ES-I3 (cell line): Measurements from ENCODE around the gene ZNF480.
A peak's percentile ranks its signal among the peaks of the same experiment; 100 is the strongest.
"Not testable (repeated sequence)": the region's sequence is repeated elsewhere in the genome, so short reads cannot be mapped to it uniquely, and the experiment has no call there.

Experiments used
- H3K36me3 ChIP-seq: 2 replicates; pipeline ENCODE4 v1.6.1; 2013; ENCODE audit warnings: mild to moderate bottlenecking, low read length, control low read depth, moderate library complexity; ENCODE audit not compliant: insufficient read depth
- H3K4me1 ChIP-seq: 2 replicates; pipeline ENCODE4 v1.6.1; 2013; ENCODE audit warnings: mild to moderate bottlenecking, control low read depth, low read length; ENCODE audit not compliant: insufficient read depth
- H3K9ac ChIP-seq: 2 replicates; pipeline ENCODE4 v1.6.1; 2013; ENCODE audit warnings: low read depth, mild to moderate bottlenecking, low read length, moderate library complexity
- H3K9me3 ChIP-seq: 2 replicates; pipeline ENCODE4 v1.6.1; 2013; ENCODE audit warnings: mild to moderate bottlenecking, low read length, moderate library complexity; ENCODE audit not compliant: control insufficient read depth, insufficient read depth

Gene ZNF480

GRCh38 chr19:52297601-52298364 is 814 bp downstream of the ZNF480 start:
- no peaks in the 10 kb centered on the region for H3K4me1 ChIP-seq
- H3K36me3 ChIP-seq: peaks cover 18% of the 10 kb centered on the region
- H3K9me3 ChIP-seq: peaks cover 16% of the 10 kb centered on the region
- peak overlapping the region; percentile 99 for H3K9ac ChIP-seq

- Histone ChIP-seq H3K4me1 (no peaks in the 10 kb centered on the region), H3K9ac (no peak overlapping the region), H3K9me3 (peaks cover 44% of the 10 kb centered on the region), H3K36me3 (peaks cover 29% of the 10 kb centered on the region)
These were observed 10.3 kb downstream of the ZNF480 start for GRCh38 chr19:52307275-52307674.

DNA sequence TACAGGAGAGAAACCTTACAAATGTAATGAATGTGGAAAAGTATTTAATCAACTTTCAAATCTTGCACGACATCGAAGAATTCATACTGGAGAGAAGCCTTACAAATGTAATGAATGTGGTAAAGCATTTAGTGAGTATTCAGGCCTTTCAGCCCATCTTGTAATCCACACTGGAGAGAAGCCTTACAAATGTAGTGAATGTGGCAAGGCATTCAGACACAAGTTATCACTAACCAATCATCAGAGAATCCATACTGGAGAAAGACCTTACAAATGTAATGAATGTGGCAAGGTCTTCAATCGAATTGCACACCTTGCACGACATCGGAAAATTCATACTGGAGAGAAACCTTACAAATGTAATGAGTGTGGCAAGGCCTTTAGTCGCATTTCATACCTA is 25.5 kb downstream of the ZNF480 start:
- H3K9ac ChIP-seq: no peak overlapping the region
- H3K36me3 ChIP-seq: peaks cover 24% of the 10 kb centered on the region
- H3K9me3 ChIP-seq: peaks cover 58% of the 10 kb centered on the region
- H3K4me1 ChIP-seq: no peaks in the 10 kb centered on the region

GRCh38 chr19:52331757-52332156 is 34.8 kb downstream of the ZNF480 start:
- peaks cover 14% of the 10 kb centered on the region; the same call in 1 of the 2 replicates for H3K9me3 ChIP-seq
- H3K9ac ChIP-seq: no peak overlapping the region
- H3K4me1 ChIP-seq: no peaks in the 10 kb centered on the region
- H3K36me3 ChIP-seq: no peaks in the 10 kb centered on the region; the same call in 1 of the 2 replicates

DNA sequence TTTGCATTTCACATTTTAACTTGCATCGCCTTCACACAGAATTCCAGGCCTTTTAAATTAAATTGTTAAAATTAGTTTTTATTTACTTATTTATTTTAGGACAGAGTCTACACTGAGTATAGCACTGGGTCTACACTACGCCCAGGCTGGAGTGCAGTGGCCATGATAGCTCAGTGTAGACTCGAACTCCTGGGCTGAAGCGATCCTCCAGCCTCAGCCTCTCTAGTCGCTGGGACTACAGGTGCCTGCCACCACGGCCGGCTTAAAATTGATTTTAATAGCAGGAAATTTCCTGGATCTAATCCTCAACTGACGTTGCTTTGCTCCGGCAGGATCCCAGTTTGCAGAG is 38.8 kb downstream of the ZNF480 start:
- peak overlapping the region; percentile 98; the same call in 1 of the 2 replicates for H3K9ac ChIP-seq
- H3K36me3 ChIP-seq: no peaks in the 10 kb centered on the region; the same call in 1 of the 2 replicates
- peaks cover 9% of the 10 kb centered on the region; the same call in 1 of the 2 replicates for H3K9me3 ChIP-seq
- no peaks in the 10 kb centered on the region for H3K4me1 ChIP-seq

DNA sequence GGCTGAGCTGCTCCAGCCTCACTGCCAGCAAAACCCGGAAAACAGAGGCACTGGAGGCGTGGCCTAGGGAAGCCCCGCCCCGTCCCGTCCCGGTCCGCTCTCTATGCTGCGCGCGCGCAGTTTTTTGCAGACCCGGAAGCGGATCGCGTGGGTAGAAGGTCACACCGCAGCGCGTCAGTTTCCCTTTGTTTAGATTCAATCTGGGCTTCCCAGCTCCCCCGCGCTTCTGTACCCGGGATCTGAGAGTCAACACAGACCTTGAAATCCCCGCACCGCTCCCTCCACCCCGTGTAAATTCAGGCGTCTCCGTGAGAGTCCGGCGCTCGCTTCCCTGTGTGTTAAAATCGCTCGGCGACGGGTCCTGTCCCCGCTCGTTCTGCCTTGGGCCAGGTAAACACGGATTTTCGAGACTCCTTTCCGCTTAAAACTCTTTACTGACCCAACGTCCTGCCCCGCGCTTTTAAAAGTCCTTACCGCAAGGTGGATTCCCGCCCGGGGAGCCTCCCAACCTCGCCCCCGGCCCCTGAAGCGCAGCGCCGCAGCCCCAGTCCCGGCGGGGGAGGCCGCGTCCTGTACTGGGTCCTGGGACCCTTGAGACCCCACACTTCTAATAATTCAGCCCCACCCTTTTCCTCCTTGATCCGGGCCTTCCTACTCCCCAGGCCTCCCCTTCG is 39.3 kb downstream of the ZNF480 start, which contains the start of gene ZNF610:
TSS of gene ZNF610 (plus strand) at position 127 of the 674 bp plus-strand sequence. CDS start 12,930 bp downstream, outside the sequence.
- H3K9me3 ChIP-seq: peaks cover 7% of the 10 kb centered on the region; the same call in 1 of the 2 replicates
- no peaks in the 10 kb centered on the region for H3K4me1 ChIP-seq
- H3K9ac ChIP-seq: peak within 1 kb of the TSS; percentile 98
- H3K36me3 ChIP-seq: no peaks in the 10 kb centered on the region

GRCh38 chr19:52336791-52337381 is 39.9 kb downstream of the ZNF480 start:
- no peaks in the 10 kb centered on the region for H3K36me3 ChIP-seq
- no peaks in the 10 kb centered on the region for H3K4me1 ChIP-seq
- 0 out of 2 replicates have a peak, but pooled peaks cover 4% of the 10 kb centered on the region for H3K9me3 ChIP-seq
- peak overlapping the region; percentile 98 for H3K9ac ChIP-seq

DNA sequence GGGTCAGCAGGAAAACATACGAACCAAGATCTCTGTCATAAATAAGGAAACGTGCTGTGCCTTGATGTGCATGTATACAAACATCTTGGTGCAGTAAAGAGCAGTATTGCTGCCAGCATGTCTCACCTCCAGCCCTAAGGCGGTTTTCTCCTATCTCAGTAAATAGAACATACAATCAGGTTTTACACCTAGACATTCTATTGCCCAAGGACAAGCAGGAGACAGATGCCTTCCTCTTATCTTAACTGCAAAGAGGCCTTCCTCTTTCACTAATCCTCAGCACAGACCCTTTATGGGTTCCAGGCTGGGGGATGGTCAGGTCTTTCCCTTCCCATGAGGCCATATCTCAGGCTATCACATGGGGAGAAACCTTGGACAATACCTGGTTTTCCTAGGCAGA is 42.1 kb downstream of the ZNF480 start:
- not testable (repeated sequence) for H3K4me1 ChIP-seq, H3K9me3 ChIP-seq, H3K36me3 ChIP-seq, H3K9ac ChIP-seq

GRCh38 chr19:52343548-52343947 is 46.6 kb downstream of the ZNF480 start:
- Histone ChIP-seq H3K9me3 (no peaks in the 10 kb centered on the region), H3K36me3 (no peaks in the 10 kb centered on the region), H3K9ac (no peak overlapping the region), H3K4me1 (no peaks in the 10 kb centered on the region)

- H3K36me3 ChIP-seq: no peaks in the 10 kb centered on the region
- no peaks in the 10 kb centered on the region for H3K9me3 ChIP-seq
- no peak overlapping the region for H3K9ac ChIP-seq
- no peaks in the 10 kb centered on the region for H3K4me1 ChIP-seq
These were observed 48.2 kb downstream of the ZNF480 start for GRCh38 chr19:52345162-52345561.

GRCh38 chr19:52351512-52351911 is 54.5 kb downstream of the ZNF480 start:
- Histone ChIP-seq H3K4me1 (no peaks in the 10 kb centered on the region), H3K9ac (no peak overlapping the region), H3K36me3 (no peaks in the 10 kb centered on the region; the same call in 1 of the 2 replicates), H3K9me3 (no peaks in the 10 kb centered on the region; the same call in 1 of the 2 replicates)

- H3K36me3 ChIP-seq: no peaks in the 10 kb centered on the region; the same call in 1 of the 2 replicates
- H3K9me3 ChIP-seq: peaks cover 24% of the 10 kb centered on the region; the same call in 1 of the 2 replicates
- no peaks in the 10 kb centered on the region for H3K4me1 ChIP-seq
- no peak overlapping the region for H3K9ac ChIP-seq
These were observed 69.5 kb downstream of the ZNF480 start for GRCh38 chr19:52366414-52366824.

DNA sequence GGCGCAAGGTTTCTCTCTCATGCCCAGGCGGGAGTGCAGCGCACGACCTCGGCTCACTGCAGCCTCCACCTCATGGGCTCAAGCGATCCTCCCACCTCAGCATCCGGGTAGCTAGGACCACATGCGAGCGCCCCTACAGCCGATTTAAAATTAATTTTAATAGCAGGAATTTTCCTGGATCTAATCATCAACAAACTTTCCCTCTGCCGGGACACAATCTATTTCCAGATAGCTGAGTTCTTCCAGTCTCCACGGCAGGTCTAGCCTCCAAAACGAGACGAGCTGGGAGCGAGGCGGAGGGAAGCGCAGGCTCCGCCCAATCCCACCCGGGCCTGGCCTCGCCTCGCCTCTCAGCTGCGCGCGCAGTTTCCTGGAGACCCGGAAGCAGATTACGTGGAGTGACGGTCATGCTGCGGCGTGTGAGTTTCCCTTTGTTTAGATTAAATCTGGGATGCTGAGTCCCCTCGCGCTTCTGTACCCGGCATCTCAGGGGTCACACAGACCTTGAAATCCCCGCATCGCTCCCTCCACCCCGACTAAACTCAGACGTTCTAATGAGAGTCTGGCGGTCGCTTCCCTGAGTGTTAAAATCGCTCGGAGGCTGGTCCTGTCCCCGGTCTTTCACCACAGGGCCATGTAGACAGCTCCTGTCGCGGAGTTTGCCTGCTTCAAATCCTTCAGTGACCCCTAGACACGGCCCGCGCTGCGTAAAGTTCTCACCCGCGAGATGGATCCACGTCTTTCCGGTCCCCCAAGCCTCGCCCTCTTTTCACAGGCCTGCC is 72.8 kb downstream of the ZNF480 start, which contains the start of gene ZNF880:
TSS of gene ZNF880 (plus strand) at position 365 of the 782 bp plus-strand sequence. CDS start at position 408, 43 bp downstream.
- H3K36me3 ChIP-seq: no peaks in the 10 kb centered on the region; the same call in 1 of the 2 replicates
- H3K9me3 ChIP-seq: peaks cover 19% of the 10 kb centered on the region; the same call in 1 of the 2 replicates
- no peaks in the 10 kb centered on the region for H3K4me1 ChIP-seq
- H3K9ac ChIP-seq: peak within 1 kb of the TSS; percentile 92

DNA sequence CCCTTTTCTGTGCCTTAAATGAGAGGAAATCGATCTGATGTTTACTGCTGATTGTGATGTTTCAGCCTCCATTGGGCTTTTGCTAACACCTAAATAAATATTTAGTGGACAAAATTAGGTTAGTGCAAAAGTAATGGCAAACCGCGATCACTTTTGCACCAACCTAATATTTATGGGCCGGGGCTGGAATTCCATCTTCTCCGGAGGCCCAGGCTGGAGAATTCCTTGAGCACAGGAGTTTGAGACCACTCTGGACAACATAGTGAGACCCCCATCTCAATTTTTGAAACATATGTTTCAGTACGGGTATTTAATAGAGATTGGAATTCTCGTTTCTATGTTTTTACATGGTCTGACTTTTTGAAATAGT is 73.4 kb downstream of the ZNF480 start:
- Histone ChIP-seq H3K4me1 (no peaks in the 10 kb centered on the region), H3K36me3 (no peaks in the 10 kb centered on the region; the same call in 1 of the 2 replicates), H3K9me3 (peaks cover 13% of the 10 kb centered on the region; the same call in 1 of the 2 replicates), H3K9ac (peak overlapping the region; percentile 92)
